Renal cortical epithelial cell (primary cell): ENCODE results near the gene CSF1. TPM values are rescaled to one million over a fixed set of nuclear protein-coding genes. Genes with fewer than 3 reads are reported as not detected.
A peak's percentile ranks its signal among the peaks of the same experiment; 100 is the strongest.

Source experiments
- DNase-seq: peaks from one replicate; pipeline ENCODE4 v3.0.0-alpha.2; 2011; ENCODE audit warnings: low read depth
- total RNA-seq: library from RNA; depleted of rRNA; stranded (reverse); fragments of >200 nt; gene quantifications from 2 replicates; pipeline ENCODE4 v1.2.3, GENCODE V29; 2014

Gene CSF1
- total RNA-seq, 1 donor from 2014 or later = 51.3 TPM

DNA sequence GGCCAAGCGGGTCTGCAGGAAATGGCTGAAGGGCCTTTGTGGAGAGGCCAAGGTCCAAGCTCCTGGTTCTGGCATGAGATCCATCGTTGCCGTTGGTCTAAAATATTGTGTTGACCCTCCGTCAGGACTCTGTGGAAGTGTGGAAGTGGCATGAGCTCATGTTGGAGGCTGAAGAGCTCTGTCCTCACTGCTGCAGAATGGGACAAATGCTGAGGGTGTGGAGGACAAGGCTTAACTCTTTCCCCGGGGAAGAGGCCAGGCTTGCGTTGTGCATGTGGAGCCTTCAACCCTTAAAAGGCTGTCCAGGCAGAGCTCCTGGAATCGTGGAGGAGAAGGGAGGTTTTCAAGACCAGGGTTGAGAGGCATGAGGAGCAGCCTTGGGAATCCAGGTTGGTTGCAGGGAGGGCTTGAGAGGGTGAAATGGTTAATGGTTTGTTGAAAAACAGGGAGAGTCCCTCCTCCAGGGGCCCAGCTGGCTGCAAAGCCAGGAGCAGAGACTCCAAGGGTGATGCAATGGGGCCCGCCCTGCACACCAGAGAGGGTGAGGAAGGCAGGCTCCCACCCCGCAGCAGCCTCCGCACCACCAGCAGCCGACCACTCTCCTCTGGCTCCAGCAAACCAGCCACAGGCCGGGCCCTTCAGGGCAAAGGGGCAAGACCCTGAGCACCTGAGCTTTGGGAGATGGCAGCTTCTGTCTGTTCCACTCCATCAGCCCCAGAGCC is 67.2 kb downstream of the CSF1 start:
- no peak for DNase-seq

DNA sequence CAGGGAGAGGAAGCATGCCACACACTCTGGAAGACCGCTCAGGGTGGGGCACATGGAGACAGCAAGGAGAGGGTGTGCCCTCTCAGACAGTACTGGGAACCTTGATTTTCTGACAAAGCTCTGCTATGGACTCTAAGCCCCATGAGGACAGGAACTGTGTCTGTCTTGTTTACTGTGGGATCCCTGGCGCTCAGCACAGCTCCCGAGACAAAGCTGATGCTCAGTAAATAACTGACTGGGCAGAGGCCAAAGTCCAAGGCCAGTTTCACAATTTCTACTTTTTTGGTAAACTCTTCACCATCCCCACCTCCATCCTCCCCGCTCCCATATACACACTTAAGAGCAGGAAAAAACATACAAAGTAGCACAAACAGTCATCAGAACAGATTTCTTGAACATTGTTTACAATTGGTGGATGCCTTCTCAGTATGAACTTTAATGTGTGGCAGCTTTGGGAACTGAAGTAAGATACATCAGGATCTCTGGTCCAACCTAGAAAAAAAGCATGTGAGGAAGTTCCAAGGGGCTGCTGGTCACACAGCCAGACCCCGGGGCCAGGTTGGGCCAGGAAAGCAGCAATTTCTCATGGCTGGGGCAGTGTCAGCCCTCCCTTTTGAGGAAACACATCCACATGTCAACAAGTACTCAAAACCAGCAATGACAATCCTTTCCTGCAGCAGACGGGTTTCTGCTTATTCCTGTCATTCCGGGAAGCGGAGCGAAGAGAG is 68.3 kb downstream of the CSF1 start:
- DNase-seq = no peak

DNA sequence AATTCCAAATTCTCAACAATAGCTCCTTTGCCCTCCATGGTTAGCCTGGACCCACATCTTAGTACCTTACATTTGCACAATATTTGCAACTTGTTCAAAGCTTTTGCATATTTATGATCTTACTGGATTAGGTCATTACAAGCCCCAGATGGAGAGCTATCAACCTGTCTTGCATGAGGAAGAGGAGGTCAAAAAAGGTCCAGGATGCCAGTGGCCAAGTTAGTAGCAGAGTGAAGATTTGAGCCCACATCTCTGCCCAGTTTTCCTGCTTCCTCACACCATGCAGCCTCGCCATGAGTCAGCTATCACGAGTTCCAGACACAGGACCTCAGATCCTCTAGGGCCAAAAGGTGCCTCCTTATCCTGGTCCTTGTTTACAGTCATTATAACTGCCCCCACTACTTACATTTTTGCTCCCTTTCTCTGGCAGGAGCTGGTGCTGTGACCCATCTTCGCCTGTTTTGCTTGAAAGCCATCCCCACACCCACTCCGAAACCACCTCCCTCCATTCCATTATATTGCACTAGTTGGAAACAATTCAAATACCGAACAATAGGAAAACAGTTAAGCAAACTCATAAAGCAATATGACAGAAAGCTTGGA is 68.9 kb downstream of the CSF1 start:
- DNase-seq = peak; percentile 77

Other genes starting within 250 kb of the CSF1 start
- gene GSTM2, start 242.8 kb upstream of the CSF1 start, total RNA-seq = 1.4 and 14.7 TPM in 2 replicates
- gene GSTM1, start 223.0 kb upstream of the CSF1 start, total RNA-seq = 8.0 and 15.1 TPM in 2 replicates
- gene GSTM5, start 198.6 kb upstream of the CSF1 start, total RNA-seq = not detected in 2 replicates
- 75.2 and 85.6 TPM in 2 replicates for gene GSTM3, start 169.8 kb upstream of the CSF1 start, total RNA-seq
- gene EPS8L3, start 146.9 kb upstream of the CSF1 start, total RNA-seq = not detected in 2 replicates
- 47.9 and 120 TPM in 2 replicates for gene AHCYL1, start 73.9 kb downstream of the CSF1 start, total RNA-seq
- gene STRIP1, start 123.8 kb downstream of the CSF1 start, total RNA-seq = 32.6 and 57.0 TPM in 2 replicates
- not detected in 2 replicates for gene ALX3, start 159.8 kb downstream of the CSF1 start, total RNA-seq
- not detected in 2 replicates for gene UBL4B, start 201.6 kb downstream of the CSF1 start, total RNA-seq
- 0.35 and 0.45 TPM in 2 replicates for gene SLC6A17, start 239.6 kb downstream of the CSF1 start, total RNA-seq